Midbrain (tissue), 1 donor: ENCODE results near the gene ANO7.

Experiments used
- DNase-seq: peaks from one replicate; lab custom pipeline; 2025; lab: John Stamatoyannopoulos, UW

ANO7 gene

GRCh38 chr2:241158546-241158900 is 30.0 kb upstream of the ANO7 start:
- DNase-seq: no peak

- no peak for DNase-seq
Observed at GRCh38 chr2:241159116-241159515, 29.4 kb upstream of the ANO7 start.

GRCh38 chr2:241160318-241160717 is 28.2 kb upstream of the ANO7 start:
- DNase-seq: no peak

DNA sequence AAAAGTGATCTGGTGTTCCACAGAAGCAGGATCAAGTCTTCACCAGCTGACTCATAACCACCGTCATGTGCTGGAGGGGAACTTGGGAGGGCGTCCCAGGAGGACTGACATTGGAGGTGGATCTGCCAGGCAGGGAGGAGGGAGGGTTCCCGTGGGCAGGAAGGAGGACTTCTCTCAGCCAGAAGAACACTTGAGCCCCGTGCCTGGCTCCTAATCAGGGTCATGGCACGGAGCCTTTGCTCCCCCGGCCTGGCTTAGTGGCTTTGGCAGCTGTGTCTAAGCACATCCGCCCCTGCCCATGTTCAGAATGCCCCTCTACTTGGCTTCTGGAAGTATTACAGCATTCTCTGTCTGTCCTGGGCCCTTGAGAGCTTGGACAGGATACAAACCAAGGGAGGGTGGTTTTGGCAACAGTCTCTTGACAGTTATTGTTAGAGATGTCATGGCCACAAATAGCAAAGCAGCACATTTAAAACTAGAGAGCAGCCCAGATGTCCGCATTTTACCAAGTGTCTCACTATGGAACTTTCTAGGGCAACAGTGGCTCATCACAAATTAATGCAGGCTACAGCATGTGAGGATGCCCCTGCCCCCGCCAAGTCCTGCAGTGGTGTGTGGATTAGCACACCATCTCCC is 26.7 kb upstream of the ANO7 start:
- peak; percentile 54 for DNase-seq

DNA sequence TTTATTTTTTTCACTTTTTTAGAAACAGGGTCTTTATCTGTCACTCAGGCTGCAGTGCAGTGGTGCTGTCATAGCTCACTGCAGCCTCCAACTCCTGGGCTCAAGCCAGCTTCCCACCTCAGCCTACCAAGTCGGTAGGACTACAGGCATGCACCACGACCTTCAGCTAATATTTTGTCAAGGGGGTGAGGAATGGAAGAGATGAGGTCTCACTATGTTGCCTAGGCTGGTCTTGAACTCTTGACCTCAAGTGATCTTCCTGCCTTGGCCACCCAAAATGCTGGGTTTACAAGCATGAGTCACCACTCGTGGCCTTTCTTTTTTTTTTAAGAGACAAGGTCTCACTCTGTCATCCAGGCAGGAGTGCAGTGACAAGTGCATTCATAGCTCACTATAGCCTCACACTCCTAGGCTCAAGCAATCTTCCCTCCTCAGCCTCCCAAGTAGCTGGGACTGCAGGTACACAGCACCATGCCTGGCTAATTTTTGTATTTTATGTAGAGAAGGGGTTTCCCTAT is 24.8 kb upstream of the ANO7 start:
- DNase-seq: no peak

GRCh38 chr2:241168366-241168765 is 20.1 kb upstream of the ANO7 start:
- DNase-seq: no peak

- DNase-seq: no peak
Observed at GRCh38 chr2:241173557-241173956, 14.9 kb upstream of the ANO7 start.

- no peak for DNase-seq
Observed at GRCh38 chr2:241177526-241178334, 10.7 kb upstream of the ANO7 start.

- DNase-seq: no peak
Observed at GRCh38 chr2:241178961-241179360, 9.5 kb upstream of the ANO7 start.

GRCh38 chr2:241179899-241180298 is 8.6 kb upstream of the ANO7 start:
- DNase-seq: no peak

GRCh38 chr2:241180495-241180894 is 8.0 kb upstream of the ANO7 start:
- no peak for DNase-seq

DNA sequence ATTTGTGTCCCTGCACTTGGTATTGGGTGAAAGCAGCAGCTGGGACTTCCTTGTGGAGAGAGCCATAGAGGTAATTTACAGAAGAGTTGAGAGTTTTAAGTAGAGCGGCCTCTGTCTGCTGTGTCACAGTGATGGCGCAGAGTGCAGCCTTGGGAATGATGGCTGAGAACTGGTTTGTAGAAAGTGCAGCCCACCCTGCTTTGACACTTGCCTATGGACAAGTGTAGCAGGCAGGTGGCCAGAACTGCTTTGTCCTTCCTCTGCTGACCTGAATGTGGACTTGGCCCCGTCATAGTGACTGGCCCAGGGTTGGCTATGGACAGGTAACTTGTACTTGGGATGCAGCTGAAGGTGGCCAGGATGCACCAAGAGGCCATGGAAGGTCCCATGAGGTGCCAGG is 6.4 kb upstream of the ANO7 start:
- DNase-seq: no peak

GRCh38 chr2:241182531-241183133 is 5.8 kb upstream of the ANO7 start:
- DNase-seq: no peak

DNA sequence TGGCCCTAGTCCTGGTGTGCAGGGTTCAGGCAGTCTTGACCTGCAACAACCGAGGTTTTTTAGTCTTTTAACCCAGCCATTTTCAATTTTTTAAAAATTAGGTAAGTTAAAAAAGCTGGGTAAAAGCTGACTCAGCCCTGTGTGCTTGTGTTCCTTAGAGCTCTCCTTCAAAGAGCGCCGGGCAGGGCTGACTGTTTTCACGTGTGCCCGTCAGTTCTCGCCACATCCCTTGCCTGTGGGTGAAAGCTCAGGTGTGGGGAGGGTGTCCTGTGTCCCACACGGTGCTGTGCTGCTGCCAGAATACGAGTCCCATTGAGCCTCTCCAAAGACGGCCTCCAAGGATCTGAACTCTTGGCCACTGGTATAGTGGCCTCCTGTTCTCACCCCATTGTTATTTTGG is 5.3 kb upstream of the ANO7 start:
- DNase-seq: no peak

- no peak for DNase-seq
Observed at GRCh38 chr2:241184901-241185300, 3.6 kb upstream of the ANO7 start.

DNA sequence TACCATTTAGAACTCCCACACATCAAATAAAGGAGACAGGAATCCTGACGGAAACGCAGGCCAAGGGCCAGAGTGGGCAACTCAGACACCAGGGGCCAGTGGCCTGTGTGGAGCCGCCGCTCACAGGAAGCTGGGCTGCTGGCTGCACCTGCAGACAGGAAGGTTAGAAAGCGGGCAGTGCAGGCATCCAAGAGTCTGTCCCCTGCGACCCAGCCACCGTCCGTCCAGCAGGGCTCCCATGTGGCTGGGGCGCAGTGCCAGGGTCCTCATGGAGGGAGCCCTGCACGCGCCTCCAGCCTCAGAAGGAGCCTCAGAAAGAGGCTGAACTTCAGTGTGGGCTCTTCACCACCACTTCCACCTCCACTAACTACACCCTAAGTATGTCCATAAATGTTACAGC is 2.5 kb upstream of the ANO7 start:
- DNase-seq: no peak

- DNase-seq: no peak
Observed at GRCh38 chr2:241187101-241187917, 1.2 kb upstream of the ANO7 start.

DNA sequence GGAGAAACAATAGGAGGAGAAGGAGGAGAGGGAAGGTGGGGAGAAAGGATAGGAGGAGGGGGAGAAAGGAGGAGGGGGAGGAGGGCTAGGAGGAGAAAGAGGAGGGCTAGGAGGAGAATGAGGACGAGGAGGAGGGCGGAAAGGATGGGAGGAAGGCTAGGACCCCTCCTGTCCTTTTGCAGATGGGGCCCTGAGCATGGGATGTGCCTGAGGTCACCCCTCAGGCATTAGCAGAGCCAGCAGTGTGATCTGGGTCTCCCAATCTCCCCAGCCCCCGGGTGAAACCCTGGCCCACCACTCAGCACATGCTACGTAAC is 601 bp upstream of the ANO7 start:
- DNase-seq: no peak

- DNase-seq: no peak
Observed at GRCh38 chr2:241189093-241189855, 797 bp downstream of the ANO7 start.

GRCh38 chr2:241189856-241190201 is 1.4 kb downstream of the ANO7 start:
- no peak for DNase-seq

DNA sequence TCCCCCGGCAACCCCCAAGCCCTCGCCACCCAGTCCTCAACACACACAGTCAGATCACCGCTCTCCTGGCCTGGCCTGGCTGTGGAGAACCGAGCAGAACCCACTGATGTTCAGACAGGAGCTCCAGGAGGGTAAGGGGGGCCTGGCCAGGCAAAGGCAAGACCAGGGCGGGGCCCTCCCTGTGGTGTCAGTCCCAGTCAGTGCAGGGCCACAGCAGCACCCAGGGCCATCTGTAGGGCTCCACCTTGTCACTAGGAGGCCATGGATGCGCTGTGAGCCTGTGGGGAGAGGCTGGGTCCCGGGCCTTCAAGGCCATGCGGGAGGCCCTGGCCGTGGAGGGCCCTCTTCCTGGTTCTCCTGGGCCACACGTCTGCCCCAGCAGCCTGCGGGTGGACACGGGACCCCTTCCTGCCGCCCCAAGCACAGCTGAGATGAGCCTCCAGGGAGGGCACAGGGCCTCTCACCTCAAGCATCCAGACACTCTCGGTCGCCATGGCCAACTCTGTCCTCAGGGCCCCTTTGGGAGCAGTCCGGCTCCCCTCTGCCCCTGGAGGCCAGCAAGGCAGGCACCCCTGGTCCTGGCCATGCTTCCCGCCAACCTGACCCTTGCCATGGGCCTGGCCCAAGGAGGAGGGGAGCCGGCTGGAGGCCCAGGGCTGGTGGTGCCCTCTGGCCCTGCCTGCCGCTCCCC is 2.0 kb downstream of the ANO7 start:
- no peak for DNase-seq
